Fibroblast of skin of abdomen (primary cell): Measurements from ENCODE around the gene IRAK1BP1. TPM values are rescaled to one million over a fixed set of nuclear protein-coding genes. Genes with fewer than 3 reads are reported as not detected.
"Not testable (repeated sequence)": the region's sequence is repeated elsewhere in the genome, so short reads cannot be mapped to it uniquely, and the experiment has no call there.

Experiments used
- DNase-seq: peaks from one replicate; pipeline ENCODE4 v3.0.0-alpha.2; 2013
- polyA plus RNA-seq, 2 experiments: library from polyadenylated mRNA; unstranded; fragments of 120-200 nt; gene quantifications; one replicate each; pipeline ENCODE4 v1.2.1, GENCODE V29; 2013; ENCODE audit not compliant: insufficient read length in 2 of 2

Gene IRAK1BP1, protein sequence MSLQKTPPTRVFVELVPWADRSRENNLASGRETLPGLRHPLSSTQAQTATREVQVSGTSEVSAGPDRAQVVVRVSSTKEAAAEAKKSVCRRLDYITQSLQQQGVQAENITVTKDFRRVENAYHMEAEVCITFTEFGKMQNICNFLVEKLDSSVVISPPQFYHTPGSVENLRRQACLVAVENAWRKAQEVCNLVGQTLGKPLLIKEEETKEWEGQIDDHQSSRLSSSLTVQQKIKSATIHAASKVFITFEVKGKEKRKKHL
- 2.6 TPM for polyA plus RNA-seq (2013, experiment 1 of 2; ENCODE audit: insufficient read length)
- 1.9 TPM for polyA plus RNA-seq (2013, experiment 2 of 2; ENCODE audit: insufficient read length)

DNA sequence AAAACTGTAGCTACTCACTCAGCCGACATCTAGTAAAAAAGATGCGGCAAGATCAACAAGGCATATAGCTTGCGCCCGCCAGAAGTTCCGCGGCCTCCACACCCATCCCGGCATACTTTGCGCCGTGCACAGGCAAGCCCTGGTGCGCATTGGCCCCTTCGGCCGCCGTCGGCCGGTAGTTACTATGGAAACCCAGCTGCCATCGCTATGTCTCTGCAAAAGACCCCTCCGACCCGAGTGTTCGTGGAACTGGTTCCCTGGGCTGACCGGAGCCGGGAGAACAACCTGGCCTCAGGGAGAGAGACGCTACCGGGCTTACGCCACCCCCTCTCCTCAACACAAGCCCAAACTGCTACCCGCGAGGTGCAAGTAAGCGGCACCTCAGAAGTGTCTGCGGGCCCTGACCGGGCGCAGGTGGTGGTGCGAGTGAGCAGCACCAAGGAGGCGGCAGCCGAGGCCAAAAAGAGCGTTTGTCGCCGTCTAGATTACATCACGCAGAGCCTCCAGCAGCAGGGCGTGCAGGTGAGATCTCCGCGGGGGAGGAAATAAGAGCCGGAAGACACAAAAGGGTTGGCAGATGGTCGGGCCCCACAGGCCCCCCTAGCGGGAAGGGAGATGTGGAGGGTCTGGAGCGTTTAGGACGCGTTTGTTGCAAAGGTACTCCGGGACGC, at the start of gene IRAK1BP1:
IRAK1BP1 (plus strand) TSS at position 182 of the 671 bp plus-strand sequence; CDS start at position 208, 26 bp downstream.
- DNase-seq, result peak; percentile 84

GRCh38 chr6:78824045-78824444, 43.3 kb upstream of the IRAK1BP1 start:
- no peak for DNase-seq

GRCh38 chr6:78829407-78829806, 37.9 kb upstream of the IRAK1BP1 start:
- no peak for DNase-seq

DNA sequence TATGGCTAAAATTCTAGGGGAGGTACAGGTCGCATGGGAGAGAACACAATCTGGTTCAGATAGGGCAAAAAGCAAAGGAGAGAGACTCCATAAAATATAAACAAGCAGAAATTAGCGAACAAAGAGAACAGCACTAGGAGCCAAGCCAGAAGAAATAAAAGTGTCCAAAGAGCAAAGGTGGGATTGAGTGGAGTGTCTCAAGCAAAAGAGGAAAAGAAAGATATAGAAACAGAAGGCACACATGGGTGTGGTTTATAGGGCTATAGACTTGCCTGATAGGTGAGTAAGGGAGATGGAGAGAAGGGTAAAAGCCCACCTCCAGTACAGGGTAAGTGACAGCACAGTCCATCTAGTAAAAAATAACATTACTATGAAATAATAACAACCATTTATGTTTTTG, 36.5 kb upstream of the IRAK1BP1 start:
- no peak for DNase-seq

DNA sequence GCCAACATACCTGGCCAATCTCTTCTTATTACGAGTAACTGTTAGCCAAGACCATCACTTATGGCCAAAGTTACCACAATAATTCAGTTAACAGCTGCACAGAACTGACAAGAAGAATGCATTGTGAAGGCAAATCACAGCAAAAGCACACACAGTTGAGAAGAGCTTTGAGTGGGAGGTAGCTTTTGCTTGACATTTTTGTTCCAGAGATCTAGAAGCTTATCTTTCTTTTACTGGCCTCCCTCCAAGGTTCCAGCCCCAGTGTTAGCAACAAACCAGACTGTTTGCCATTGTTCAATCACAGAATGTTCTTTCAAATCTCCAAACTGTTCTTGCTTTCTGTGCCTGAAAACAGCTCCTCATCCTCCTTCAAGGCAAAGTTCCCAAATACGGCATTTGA, 35.9 kb upstream of the IRAK1BP1 start:
- peak; percentile 18 for DNase-seq

DNA sequence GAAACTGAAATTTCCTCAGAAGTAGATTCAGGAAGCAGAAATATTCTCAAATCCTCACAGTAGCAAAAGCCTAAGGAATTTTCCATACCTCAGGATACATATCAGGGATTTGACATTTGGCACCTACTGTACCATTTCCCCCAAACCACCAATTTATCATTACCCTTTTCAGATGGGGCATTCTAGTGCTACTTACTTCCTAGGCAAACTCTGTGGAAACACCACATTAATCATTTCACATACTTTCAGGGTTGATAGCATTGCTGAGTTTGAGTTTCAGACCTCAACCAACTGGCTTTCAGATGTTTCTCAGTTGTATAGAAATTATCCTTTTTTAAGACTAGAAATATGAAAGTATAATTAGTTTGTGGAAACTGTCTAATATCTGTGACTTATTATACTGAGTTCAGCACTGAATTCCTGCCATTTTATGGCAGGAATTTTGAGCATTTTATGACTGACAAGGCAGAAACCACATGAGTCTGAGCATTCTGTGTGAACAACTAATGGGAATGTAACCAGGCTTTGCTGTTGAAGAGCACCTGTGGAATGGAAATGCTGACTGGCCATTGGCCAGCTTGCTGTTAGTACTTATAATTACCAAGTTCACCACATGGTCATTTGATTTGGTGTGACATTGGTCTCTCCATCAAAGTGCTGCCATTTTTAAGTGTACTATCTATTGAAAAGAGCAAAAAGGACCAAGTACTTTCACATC, 35.1 kb upstream of the IRAK1BP1 start:
- DNase-seq, result peak; percentile 43

DNA sequence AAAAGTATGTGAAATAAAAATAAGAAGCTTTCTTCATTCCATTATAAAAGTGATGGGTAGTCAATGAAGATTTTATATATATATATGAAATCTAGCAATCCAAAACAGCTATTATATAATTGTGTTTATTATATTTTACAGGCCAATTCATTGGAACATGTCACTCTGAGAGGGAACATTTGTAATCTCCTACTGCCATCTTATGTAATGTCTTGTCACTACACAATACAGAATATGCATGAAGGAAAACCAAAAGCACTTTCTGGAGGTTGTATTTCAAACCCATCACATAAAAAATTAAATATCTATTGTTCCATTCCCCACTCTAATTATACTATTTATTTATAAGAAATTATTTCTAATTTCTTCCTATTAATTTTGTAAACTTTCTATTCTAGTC, 31.5 kb upstream of the IRAK1BP1 start:
- DNase-seq, result peak; percentile 10

DNA sequence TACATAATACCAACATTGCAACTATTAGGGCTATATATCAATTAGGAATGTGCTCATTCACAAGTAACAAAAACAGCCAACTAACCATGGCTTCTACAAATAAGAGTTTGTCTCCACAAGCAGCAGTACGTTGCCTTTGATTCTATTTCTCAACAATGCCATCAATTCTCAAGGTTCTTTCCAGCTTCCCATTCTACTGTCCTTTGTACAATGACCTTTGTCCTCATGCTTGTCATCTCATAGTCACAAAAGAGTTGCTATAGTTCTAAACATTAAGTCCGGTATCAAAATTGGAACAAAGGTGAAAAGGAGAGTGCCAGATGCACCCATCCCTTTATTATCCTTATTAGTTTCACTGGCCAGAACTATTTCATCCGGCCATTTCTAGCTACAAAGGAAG, 30.8 kb upstream of the IRAK1BP1 start:
- no peak for DNase-seq

- no peak for DNase-seq
Observed at GRCh38 chr6:78841111-78841510, 26.2 kb upstream of the IRAK1BP1 start.

GRCh38 chr6:78842953-78843352, 24.4 kb upstream of the IRAK1BP1 start:
- DNase-seq, result no peak

- no peak for DNase-seq
Observed at GRCh38 chr6:78844899-78845298, 22.5 kb upstream of the IRAK1BP1 start.

DNA sequence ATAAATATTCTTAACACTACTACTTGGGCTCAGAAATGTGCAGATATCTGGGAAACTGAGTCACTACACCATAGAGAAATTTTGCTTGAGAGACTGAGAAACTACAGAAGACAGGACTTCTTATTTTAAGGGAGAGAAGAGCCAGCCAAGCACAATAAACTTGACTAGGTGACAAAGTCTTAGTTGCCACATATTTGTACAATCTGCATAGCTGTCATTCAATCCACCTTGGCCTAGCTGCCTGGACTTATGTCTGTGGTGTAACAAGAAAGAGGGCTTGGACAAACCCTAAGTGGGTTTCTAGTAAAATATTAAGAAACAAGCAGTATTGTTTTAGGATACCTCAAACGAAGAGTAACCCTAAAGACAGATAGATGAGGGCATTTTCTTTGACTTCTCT, 21.8 kb upstream of the IRAK1BP1 start:
- DNase-seq, result no peak

DNA sequence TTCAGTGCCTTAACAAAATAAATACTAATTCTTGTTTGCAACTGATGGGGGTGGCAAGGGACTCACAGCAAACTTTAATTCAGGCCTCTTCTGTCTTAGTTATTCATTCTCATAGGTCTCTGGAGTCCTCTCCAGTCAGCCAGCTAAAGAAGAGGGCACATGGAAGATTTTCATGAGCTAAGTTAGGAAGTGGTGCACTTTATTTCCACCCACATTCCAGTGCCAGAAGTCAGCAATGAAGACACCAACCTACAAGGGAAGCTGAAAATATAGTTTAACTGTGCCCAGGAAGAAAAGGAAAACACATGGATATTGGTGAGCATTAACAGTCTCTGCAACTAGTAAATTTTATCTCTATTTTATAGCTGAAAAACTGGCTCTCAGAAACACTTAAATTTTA, 16.7 kb upstream of the IRAK1BP1 start:
- no peak for DNase-seq

GRCh38 chr6:78851156-78851555, 16.2 kb upstream of the IRAK1BP1 start:
- DNase-seq, result no peak

DNA sequence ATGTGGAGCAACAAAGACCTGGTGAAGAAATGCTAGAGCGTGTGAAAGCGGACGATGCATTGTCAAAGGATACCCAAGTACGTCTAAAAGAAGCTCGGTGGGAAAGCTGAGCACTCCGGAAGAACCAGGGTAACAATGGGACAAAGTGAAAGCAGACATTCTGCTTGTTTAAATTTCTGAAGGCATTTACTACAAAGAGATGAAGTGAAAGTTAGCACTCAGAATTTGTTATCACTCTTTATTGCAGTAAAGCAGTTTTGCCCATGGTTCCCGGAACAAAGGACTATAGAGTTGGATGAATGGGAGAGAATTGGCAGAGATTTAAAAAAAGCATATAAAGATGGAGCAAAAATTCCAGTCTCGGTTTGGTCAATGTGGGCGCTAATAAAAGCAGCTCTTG, 12.8 kb upstream of the IRAK1BP1 start:
- DNase-seq, result no peak

DNA sequence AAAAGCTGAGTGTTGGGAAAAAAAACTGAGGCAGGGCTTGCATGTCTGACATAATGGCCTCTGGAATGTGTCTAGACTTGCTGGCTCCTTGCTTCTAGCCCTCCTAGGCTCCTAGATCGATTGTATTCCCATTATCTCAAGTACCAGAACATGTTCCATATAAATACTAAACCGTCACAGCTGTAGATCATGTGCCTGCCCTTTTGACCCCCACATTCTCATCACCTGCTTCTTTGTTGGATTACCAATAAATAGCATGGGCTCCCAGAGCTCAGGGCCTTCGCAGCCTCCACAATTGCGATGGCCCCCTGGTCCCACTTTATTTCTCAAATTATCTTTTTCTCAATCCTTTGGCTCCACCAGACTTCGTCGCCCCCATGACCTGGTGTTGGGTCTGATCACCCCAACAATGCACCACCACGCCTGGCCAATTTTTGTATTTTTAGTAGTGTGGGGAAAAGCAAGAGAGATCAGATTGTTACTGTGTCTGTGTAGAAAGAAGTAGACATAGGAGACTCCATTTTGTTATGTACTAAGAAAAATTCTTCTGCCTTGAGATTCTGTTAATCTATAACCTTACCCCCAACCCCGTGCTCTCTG, 8.9 kb upstream of the IRAK1BP1 start:
- not testable (repeated sequence) for DNase-seq

DNA sequence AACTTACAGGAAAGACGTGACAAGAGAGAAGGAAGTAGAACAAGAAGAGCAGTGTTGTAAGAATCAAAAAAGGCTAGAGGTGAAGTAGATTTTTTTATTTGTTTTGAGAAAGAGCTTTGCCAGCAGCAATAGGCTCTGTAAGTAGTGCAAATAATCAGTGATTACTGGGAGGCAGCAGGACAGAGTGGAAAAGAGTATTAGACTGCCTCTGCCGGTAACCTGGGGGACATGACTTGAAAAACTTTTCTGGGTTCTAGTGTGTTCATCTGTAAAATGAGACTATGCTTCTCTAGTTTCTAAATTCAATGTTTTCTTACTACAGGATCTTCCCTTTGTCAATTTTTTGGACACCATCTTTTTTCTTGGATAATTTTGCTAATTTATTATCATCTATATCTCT, 5.8 kb upstream of the IRAK1BP1 start:
- DNase-seq, result no peak

DNA sequence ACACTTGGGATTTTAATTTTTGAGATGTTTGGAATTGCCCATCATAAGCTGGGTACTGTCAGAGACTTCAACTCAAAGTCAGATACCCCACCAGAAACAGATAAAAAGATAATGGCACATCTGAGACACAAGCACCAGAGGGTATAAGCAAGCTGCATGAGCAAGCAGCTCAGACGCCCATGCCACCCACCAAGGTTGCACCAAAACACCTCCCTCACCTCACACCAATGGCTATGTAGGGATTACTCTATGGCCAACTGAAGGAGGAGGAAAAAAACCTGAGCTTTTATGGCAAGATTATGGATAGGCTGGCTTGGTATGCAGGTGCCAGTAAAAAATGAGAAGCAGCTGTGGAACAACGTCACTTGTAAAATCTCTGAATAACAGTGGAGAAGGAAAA, 3.8 kb upstream of the IRAK1BP1 start:
- DNase-seq, result no peak

DNA sequence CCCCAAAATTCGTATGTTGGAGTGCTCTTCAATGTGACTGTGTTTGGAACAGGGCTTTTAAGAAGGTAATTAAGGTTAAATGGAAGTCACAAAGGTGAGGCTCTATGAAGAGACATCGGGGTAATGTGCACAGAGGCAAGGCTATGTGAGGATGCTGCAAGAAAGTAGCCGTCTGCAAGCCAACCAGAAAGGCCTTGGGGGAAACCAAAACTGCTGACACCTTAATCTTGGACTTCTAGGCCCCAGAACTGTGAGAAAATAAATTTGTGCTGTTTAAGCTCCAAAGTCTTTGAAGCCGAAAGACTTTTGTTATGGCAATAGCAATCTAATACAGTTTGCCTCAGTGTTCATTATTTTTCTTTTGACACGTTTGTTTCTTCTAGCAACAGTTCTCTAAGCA, 2.4 kb upstream of the IRAK1BP1 start:
- DNase-seq, result no peak

DNA sequence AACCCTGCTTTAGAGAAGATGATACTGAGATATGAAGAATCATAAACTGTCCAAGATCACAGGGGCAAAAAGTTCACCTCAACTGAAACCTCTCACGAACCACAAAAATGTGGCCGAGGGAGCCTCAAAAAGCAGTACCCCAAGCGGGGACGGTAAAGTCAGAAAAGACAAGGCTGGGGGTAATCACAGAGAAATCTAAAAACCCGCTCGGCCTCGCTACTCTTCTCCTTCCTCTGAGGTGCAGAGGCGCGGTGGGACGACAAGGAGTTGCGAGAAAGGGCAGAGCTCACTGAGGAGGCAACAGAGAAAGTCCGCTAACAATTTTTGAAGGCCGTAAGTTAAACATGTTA, 356 bp upstream of the IRAK1BP1 start:
- no peak for DNase-seq

DNA sequence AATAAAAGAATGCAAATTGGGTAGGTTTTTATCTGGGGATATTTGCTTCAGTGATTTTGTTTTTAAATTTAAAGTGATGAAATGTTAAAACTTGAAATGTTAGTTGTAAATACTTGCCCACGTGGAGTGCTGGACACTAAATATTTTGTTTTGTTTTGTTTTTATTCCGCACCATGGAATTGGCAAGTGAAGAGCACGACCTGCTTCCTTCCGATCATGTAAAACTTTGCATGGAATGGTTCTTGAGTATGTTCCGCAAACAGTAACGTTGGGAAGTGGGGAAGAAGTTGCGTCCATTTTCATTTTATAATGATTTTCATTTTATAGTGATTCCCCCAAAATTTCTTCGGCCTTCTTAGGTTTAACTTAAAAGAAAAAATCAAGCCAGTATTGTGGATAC, 765 bp downstream of the IRAK1BP1 start:
- DNase-seq, result no peak

- DNase-seq, result no peak
Observed at GRCh38 chr6:78875505-78875904, 8.2 kb downstream of the IRAK1BP1 start.

DNA sequence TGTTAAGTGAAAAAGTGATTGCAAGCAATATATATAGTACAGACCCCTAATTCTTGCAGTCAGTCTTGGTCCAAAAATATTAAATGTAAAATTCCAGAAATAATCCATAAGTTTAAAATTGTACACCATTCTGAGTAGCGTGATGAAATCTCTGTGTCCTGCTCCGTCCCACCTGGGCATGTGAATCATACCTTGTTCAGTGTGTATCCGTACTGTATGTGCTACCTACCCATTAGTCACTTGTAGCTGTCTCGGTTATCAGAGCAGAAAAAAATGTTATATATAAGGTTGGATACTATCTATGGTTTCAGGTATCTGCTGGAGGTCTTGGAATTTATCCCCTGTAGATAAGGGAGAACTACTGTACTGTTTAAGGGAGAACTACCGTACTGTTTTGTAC, 16.3 kb downstream of the IRAK1BP1 start:
- no peak for DNase-seq
